IMR-90 (cell line): ENCODE measurements around the gene GJB5. TPM values are rescaled to one million over a fixed set of nuclear protein-coding genes. Genes with fewer than 3 reads are reported as not detected.

Source experiments
- ATAC-seq: fragments of 200-7000 bp; cut with Tn5 transposase; 2 replicates; pipeline ENCODE4 v1.9.1; 2020; ENCODE audit warnings: low read depth, mild to moderate bottlenecking, moderate library complexity
- BruUV-seq: library from RNA; stranded (reverse); fragments of 400-500 nt; replicated peaks from 2 replicates; lab custom pipeline; 2021; lab: Mats Ljungman, UMichigan
- CTCF ChIA-PET: fragments of 300-600 bp; formaldehyde crosslinking; extraction: SDS; loops from one replicate; lab custom pipeline; 2021; ENCODE audit warnings: antibody characterized with exemption; lab: Yijun Ruan, JAX
- POLR2A ChIA-PET: fragments of 300-600 bp; sonication (Branson Sonifier 250); formaldehyde crosslinking; loops from one replicate; lab custom pipeline; 2022; ENCODE audit warnings: antibody characterized with exemption; ENCODE audit not compliant: unreplicated experiment; lab: Charles Lee
- DNase-seq: peaks from one replicate; pipeline ENCODE4 v3.0.0; 2013
- H2AFZ ChIP-seq: replicated peaks from 2 replicates; pipeline ENCODE3; 2013; ENCODE audit warnings: low read length, mild to moderate bottlenecking; ENCODE audit not compliant: poor library complexity
- H2AK5ac ChIP-seq: 2 replicates; pipeline ENCODE4 v1.6.1; 2013; ENCODE audit warnings: low read depth, low read length, inconsistent platforms
- H2AK9ac ChIP-seq: replicated peaks from 2 replicates; pipeline ENCODE3; 2013; ENCODE audit warnings: mild to moderate bottlenecking, low read depth, low read length, moderate library complexity; ENCODE audit not compliant: poor library complexity
- H2BK120ac ChIP-seq: 2 replicates; pipeline ENCODE4 v1.6.1; 2013; ENCODE audit warnings: low read depth, low read length, inconsistent platforms
- H2BK15ac ChIP-seq: 3 replicates; pipeline ENCODE4 v1.6.1; 2013; ENCODE audit warnings: low read depth, low read length, inconsistent platforms
- H2BK20ac ChIP-seq: 2 replicates; pipeline ENCODE4 v1.6.1; 2013; ENCODE audit warnings: low read depth, mild to moderate bottlenecking, inconsistent platforms, low read length, moderate library complexity
- H2BK5ac ChIP-seq: 2 replicates; pipeline ENCODE4 v1.6.1; 2013; ENCODE audit warnings: mild to moderate bottlenecking, low read depth, low read length, inconsistent platforms; ENCODE audit not compliant: poor library complexity, severe bottlenecking
- H3K14ac ChIP-seq: replicated peaks from 2 replicates; pipeline ENCODE4 v1.6.1; 2013; ENCODE audit warnings: low read depth, low read length, inconsistent platforms
- H3K18ac ChIP-seq: 2 replicates; pipeline ENCODE4 v1.6.1; 2013; ENCODE audit warnings: low read depth, low read length, control low read depth
- H3K23ac ChIP-seq: 2 replicates; pipeline ENCODE4 v1.6.1; 2013; ENCODE audit warnings: low read depth, low read length, inconsistent platforms
- H3K27ac ChIP-seq: 2 replicates; pipeline ENCODE4 v1.5.1; 2013; ENCODE audit warnings: mild to moderate bottlenecking, control low read depth, low read length; ENCODE audit not compliant: insufficient read depth
- H3K27me3 ChIP-seq: 2 replicates; pipeline ENCODE4 v1.6.1; 2013; ENCODE audit warnings: low read length; ENCODE audit not compliant: control insufficient read depth, insufficient read depth
- H3K36me3 ChIP-seq: 2 replicates; pipeline ENCODE4 v1.6.1; 2013; ENCODE audit warnings: low read length, mixed read lengths; ENCODE audit not compliant: control insufficient read depth, insufficient read depth
- H3K4ac ChIP-seq: 2 replicates; pipeline ENCODE4 v1.6.1; 2013; ENCODE audit warnings: low read depth, low read length, inconsistent platforms
- H3K4me1 ChIP-seq: 2 replicates; pipeline ENCODE4 v1.6.1; 2013; ENCODE audit warnings: low read length, mixed read lengths; ENCODE audit not compliant: control insufficient read depth, insufficient read depth
- H3K4me2 ChIP-seq: 2 replicates; pipeline ENCODE4 v1.6.1; 2013; ENCODE audit warnings: low read depth, mild to moderate bottlenecking, control low read depth, low read length, moderate library complexity
- H3K4me3 ChIP-seq: 2 replicates; pipeline ENCODE4 v1.5.1; 2013; ENCODE audit warnings: low read depth, mild to moderate bottlenecking, control low read depth, low read length, moderate library complexity; ENCODE audit not compliant: insufficient read depth
- H3K56ac ChIP-seq: 2 replicates; pipeline ENCODE4 v1.6.1; 2013; ENCODE audit warnings: low read length, inconsistent platforms; ENCODE audit not compliant: insufficient read depth; ENCODE audit errors: extremely low read depth
- H3K79me1 ChIP-seq, 2 experiments: 2 replicates each; pipeline ENCODE4 v1.6.1; 2013; ENCODE audit warnings: low read length in 2 of 2, inconsistent platforms in 1 of 2, low read depth in 1 of 2
- H3K9ac ChIP-seq: 2 replicates; pipeline ENCODE4 v1.6.1; 2013; ENCODE audit warnings: low read depth, low read length, control low read depth
- H3K9me1 ChIP-seq: 2 replicates; pipeline ENCODE4 v1.6.1; 2013; ENCODE audit warnings: low read length, inconsistent platforms; ENCODE audit not compliant: insufficient read depth
- H3K9me3 ChIP-seq: 2 replicates; pipeline ENCODE4 v1.6.1; 2013; ENCODE audit warnings: low read length; ENCODE audit not compliant: control insufficient read depth, insufficient read depth
- H4K20me1 ChIP-seq: 2 replicates; pipeline ENCODE4 v1.6.1; 2013; ENCODE audit warnings: low read length, inconsistent platforms; ENCODE audit not compliant: insufficient read depth
- H4K5ac ChIP-seq: 2 replicates; pipeline ENCODE4 v1.6.1; 2013; ENCODE audit warnings: mild to moderate bottlenecking, low read depth, low read length, control low read depth
- H4K8ac ChIP-seq, 2 experiments: 2 replicates each; pipeline ENCODE4 v1.6.1; 2013; ENCODE audit warnings: low read depth in 2 of 2, low read length in 2 of 2, control low read depth in 1 of 2, inconsistent platforms in 1 of 2
- H4K91ac ChIP-seq: 2 replicates; pipeline ENCODE4 v1.6.1; 2013; ENCODE audit warnings: low read depth, low read length, inconsistent platforms; ENCODE audit not compliant: insufficient read depth
- NFE2L2 ChIP-seq: fragments of 150-350 bp; IDR thresholded peaks from 2 replicates; pipeline ENCODE4 v1.6.1; 2016; ENCODE audit warnings: low read depth, mild to moderate bottlenecking, low read length
- RAD21 ChIP-seq: IDR thresholded peaks from 2 replicates; pipeline ENCODE4 v1.6.1; 2012; ENCODE audit warnings: low read length, improper control_type of control experiment
- SMC3 ChIP-seq: fragments of 150-350 bp; IDR thresholded peaks from 2 replicates; pipeline ENCODE4 v1.6.1; 2016; ENCODE audit warnings: low read depth, mild to moderate bottlenecking, antibody characterized with exemption, low read length, moderate library complexity
- WGBS, 2 experiments: methylation state at CpG; one replicate each; pipeline versions ENCODE4 v1.1.5 to v1.1.7; 2013; ENCODE audit warnings: missing lambda C conversion rate in 2 of 2; ENCODE audit not compliant: insufficient read length in 1 of 2; ENCODE audit errors: extremely low coverage in 2 of 2; 5-methylcytosine and 5-hydroxymethylcytosine counted together
- dilution Hi-C: fragments of 300-500 bp; cut with HindIII; formaldehyde crosslinking; loops from one replicate; pipeline ENCODE4 v1.14.3; 2018; ENCODE audit warnings: low sequenced_read_pairs; ENCODE audit not compliant: unreplicated experiment
- in situ Hi-C: fragments of 300-500 bp; cut with MboI; formaldehyde crosslinking; loops from 3 replicates; pipeline ENCODE4 v1.14.3; 2019; ENCODE audit warnings: low sequenced_read_pairs, inconsistent platforms, mixed read lengths
- intact Hi-C: fragments of 100-400 bp; cut with micrococcal nuclease; formaldehyde crosslinking; loops from 2 replicates; pipeline ENCODE4 v1.10.0; 2022
- polyA plus RNA-seq, 3 experiments: library from polyadenylated mRNA; depleted of rRNA; stranded (reverse); fragments of >200 nt; gene quantifications; 2 replicates each; pipeline ENCODE4 v1.2.3, GENCODE V29; 2012; ENCODE audit warnings: low replicate concordance in 1 of 3
- total RNA-seq: library from RNA; depleted of rRNA; stranded (reverse); fragments of >200 nt; gene quantifications from 2 replicates; pipeline ENCODE4 v1.2.3, GENCODE V29; 2012

GJB5 gene
- total and polyA plus RNA-seq, 2 of the 4 experiments (the other 2 are of a cell fraction): 0.10 TPM; not detected in 1

- Histone ChIP-seq H3K4ac (no peak overlapping the region), H3K27ac (no peak overlapping the region), H3K9me1 (no peaks in the 10 kb centered on the region), H4K91ac (no peak overlapping the region), H2BK20ac (no peak overlapping the region), H3K9me3 (no peaks in the 10 kb centered on the region), H3K56ac (no peak overlapping the region), H3K18ac (no peak overlapping the region), H3K27me3 (no peaks in the 10 kb centered on the region; the same call in 1 of the 2 replicates), H4K5ac (no peak overlapping the region), H2BK120ac (no peak overlapping the region), H2AK5ac (no peak overlapping the region), H4K20me1 (no peaks in the 10 kb centered on the region), H2AFZ (no peak overlapping the region), H3K9ac (no peak overlapping the region), H3K14ac (no peak overlapping the region), H3K4me1 (no peaks in the 10 kb centered on the region), H2BK15ac (no peak overlapping the region), H3K79me1 (no peaks in the 10 kb centered on the region), H2BK5ac (no peak overlapping the region), H3K4me2 (no peak overlapping the region), H4K8ac (no peak overlapping the region), H3K4me3 (no peak overlapping the region), H2AK9ac (no peak overlapping the region), H3K23ac (no peak overlapping the region), H3K36me3 (no peaks in the 10 kb centered on the region)
- POLR2A ChIA-PET: no interaction called here
- ATAC-seq: no peak
- CTCF ChIA-PET: no interaction called here
- in situ Hi-C loops: no loop called here
- no TSS peak for BruUV-seq
- dilution Hi-C loops: no loop called here
- intact Hi-C loops: no loop called here
- no peak for DNase-seq
- TF ChIP-seq NFE2L2 (no peak), RAD21 (no peak), SMC3 (no peak)
- no CpG with 5 or more reads among the region's 4 CpGs for WGBS, 2 experiments
These were observed 3.9 kb downstream of the GJB5 start for GRCh38 chr1:34758751-34759150.
